Neural cell (in vitro differentiated cells): Measurements from ENCODE around the gene DEPDC1. TPM values are rescaled to one million over a fixed set of nuclear protein-coding genes. Genes with fewer than 3 reads are reported as not detected.

Source experiments
- H2AFZ ChIP-seq: fragments of 200-600, 300-800 bp; sonication (generic), shearing (Covaris generic); 2 replicates; pipeline ENCODE4 v1.6.0; 2014; ENCODE audit warnings: low read depth, mild to moderate bottlenecking, antibody characterized with exemption, low read length, moderate library complexity
- H3F3A ChIP-seq: fragments of 200-600 bp; shearing (Covaris generic); 2 replicates; pipeline ENCODE4 v1.6.1; 2016; ENCODE audit warnings: mild to moderate bottlenecking, moderate library complexity, mixed read lengths, antibody characterized with exemption, low read length; ENCODE audit not compliant: insufficient read depth, poor library complexity, severe bottlenecking
- H3K27ac ChIP-seq: fragments of 200-600, 300-800 bp; sonication (generic), shearing (Covaris generic); 2 replicates; pipeline ENCODE4 v1.5.1; 2014; ENCODE audit warnings: mild to moderate bottlenecking, low read length, moderate library complexity
- H3K27me3 ChIP-seq: fragments of 300-800, 200-600 bp; sonication (generic), shearing (Covaris generic); 2 replicates; pipeline ENCODE4 v1.6.0; 2014; ENCODE audit warnings: mild to moderate bottlenecking, low read depth, low read length, moderate library complexity; ENCODE audit not compliant: insufficient read depth
- H3K36me3 ChIP-seq: fragments of 300-800, 200-600 bp; sonication (generic), shearing (Covaris generic); 2 replicates; pipeline ENCODE4 v1.5.1; 2014; ENCODE audit warnings: mild to moderate bottlenecking, antibody characterized with exemption, low read length, moderate library complexity; ENCODE audit not compliant: insufficient read depth
- H3K4me2 ChIP-seq: fragments of 300-800, 200-600 bp; sonication (generic), shearing (Covaris generic); 2 replicates; pipeline ENCODE4 v1.6.0; 2014; ENCODE audit warnings: mild to moderate bottlenecking, low read length
- H3K4me3 ChIP-seq: fragments of 300-800, 200-600 bp; sonication (generic), shearing (Covaris generic); 2 replicates; pipeline ENCODE4 v1.5.1; 2014; ENCODE audit warnings: mild to moderate bottlenecking, low read length, moderate library complexity
- H3K79me2 ChIP-seq: fragments of 200-600 bp; shearing (Covaris generic); replicated peaks from 2 replicates; pipeline ENCODE4 v1.6.0; 2014; ENCODE audit warnings: mild to moderate bottlenecking, low read length, moderate library complexity; ENCODE audit not compliant: insufficient read depth
- H3K9ac ChIP-seq: fragments of 300-800, 200-600 bp; sonication (generic), shearing (Covaris generic); 2 replicates; pipeline ENCODE4 v1.6.1; 2016; ENCODE audit warnings: mild to moderate bottlenecking, low read length, mixed read lengths
- H3K9me2 ChIP-seq: fragments of 200-600 bp; shearing (Covaris generic); 2 replicates; pipeline ENCODE4 v1.6.1; 2016; ENCODE audit warnings: mild to moderate bottlenecking, low read length, mixed read lengths; ENCODE audit not compliant: insufficient read depth
- H3K9me3 ChIP-seq: fragments of 200-600, 300-800 bp; sonication (generic), shearing (Covaris generic); 2 replicates; pipeline ENCODE4 v1.6.1; 2016; ENCODE audit warnings: mild to moderate bottlenecking, mixed run types, low read length, moderate library complexity, mixed read lengths
- H4K20me1 ChIP-seq: fragments of 200-600 bp; shearing (Covaris generic); 2 replicates; pipeline ENCODE4 v1.6.1; 2016; ENCODE audit warnings: mild to moderate bottlenecking, mixed run types; ENCODE audit not compliant: insufficient read depth
- CTCF ChIP-seq: fragments of 450-650 bp; IDR thresholded peaks from 2 replicates; pipeline ENCODE4 v1.5.1; 2014; ENCODE audit warnings: antibody characterized with exemption, mild to moderate bottlenecking, moderate library complexity; ENCODE audit not compliant: poor library complexity, severe bottlenecking
- EP300 ChIP-seq: fragments of 450-650 bp; conservative IDR thresholded peaks from 2 replicates; pipeline ENCODE4 v1.6.1; 2014; ENCODE audit warnings: antibody characterized with exemption, mild to moderate bottlenecking, moderate library complexity; ENCODE audit not compliant: poor library complexity, severe bottlenecking
- EZH2 ChIP-seq: fragments of 200-600, 300-800 bp; shearing (Covaris generic), sonication (generic); IDR thresholded peaks from 2 replicates; pipeline ENCODE4 v1.6.1; 2014; ENCODE audit warnings: antibody characterized with exemption, low read length, borderline replicate concordance, mild to moderate bottlenecking; ENCODE audit not compliant: insufficient read depth, poor library complexity, severe bottlenecking
- MXI1 ChIP-seq: fragments of 450-650 bp; conservative IDR thresholded peaks from 2 replicates; pipeline ENCODE4 v1.6.1; 2014; ENCODE audit warnings: antibody characterized with exemption, mild to moderate bottlenecking; ENCODE audit not compliant: poor library complexity, severe bottlenecking
- POLR2AphosphoS5 ChIP-seq: IDR thresholded peaks from 2 replicates; pipeline ENCODE4 v1.6.1; 2012
- RAD21 ChIP-seq: fragments of 450-650 bp; conservative IDR thresholded peaks from 2 replicates; pipeline ENCODE4 v1.6.1; 2014; ENCODE audit warnings: antibody characterized with exemption, mild to moderate bottlenecking, moderate library complexity
- REST ChIP-seq: IDR thresholded peaks from 2 replicates; pipeline ENCODE4 v1.6.1; 2012; ENCODE audit warnings: borderline replicate concordance
- SMC3 ChIP-seq: fragments of 450-650 bp; conservative IDR thresholded peaks from 2 replicates; pipeline ENCODE4 v1.6.1; 2014; ENCODE audit warnings: antibody characterized with exemption, mild to moderate bottlenecking, moderate library complexity; ENCODE audit not compliant: poor library complexity
- TAF1 ChIP-seq: IDR thresholded peaks from 2 replicates; pipeline ENCODE4 v1.6.1; 2012; ENCODE audit warnings: low read depth
- polyA plus RNA-seq: library from polyadenylated mRNA; depleted of rRNA; stranded (reverse); fragments of >200 nt; gene quantifications from 2 replicates; pipeline ENCODE4 v1.2.3, GENCODE V29; 2014

The DEPDC1 gene
- polyA plus RNA-seq, 1 donor from 2014 or later, result 0.84 TPM

- H3K4me2 ChIP-seq, result no peak overlapping the region
- H3K27ac ChIP-seq, result no peak overlapping the region
- no peaks in the 10 kb centered on the region for H3K27me3 ChIP-seq
- H3K79me2 ChIP-seq, result no peaks in the 10 kb centered on the region
- H3K9me2 ChIP-seq, result no peaks in the 10 kb centered on the region
- no peak for TF ChIP-seq EP300
- no peaks in the 10 kb centered on the region for H4K20me1 ChIP-seq
- H3K9me3 ChIP-seq, result no peaks in the 10 kb centered on the region
- H3K36me3 ChIP-seq, result no peaks in the 10 kb centered on the region
- no peak overlapping the region for H2AFZ ChIP-seq
- H3K9ac ChIP-seq, result no peak overlapping the region
- H3F3A ChIP-seq, result no peaks in the 10 kb centered on the region
- no peak overlapping the region for H3K4me3 ChIP-seq
These were observed 24.4 kb upstream of the DEPDC1 start for GRCh38 chr1:68521286-68521685.

- Histone ChIP-seq H3K27ac (no peak overlapping the region), H3K27me3 (no peaks in the 10 kb centered on the region), H3K79me2 (no peaks in the 10 kb centered on the region), H4K20me1 (no peaks in the 10 kb centered on the region), H3F3A (no peaks in the 10 kb centered on the region), H3K9me3 (no peaks in the 10 kb centered on the region), H3K4me2 (no peak overlapping the region), H3K36me3 (no peaks in the 10 kb centered on the region), H3K4me3 (no peak overlapping the region), H3K9me2 (no peaks in the 10 kb centered on the region), H3K9ac (no peak overlapping the region), H2AFZ (no peak overlapping the region)
- no peak for TF ChIP-seq EZH2
These were observed 19.2 kb upstream of the DEPDC1 start for GRCh38 chr1:68516066-68516465.

- H3F3A ChIP-seq, result no peaks in the 10 kb centered on the region
- H3K9me2 ChIP-seq, result no peaks in the 10 kb centered on the region
- H2AFZ ChIP-seq, result no peak overlapping the region
- H3K4me2 ChIP-seq, result no peak overlapping the region
- no peaks in the 10 kb centered on the region for H3K27me3 ChIP-seq
- no peaks in the 10 kb centered on the region for H3K36me3 ChIP-seq
- no peaks in the 10 kb centered on the region for H3K9me3 ChIP-seq
- H4K20me1 ChIP-seq, result no peaks in the 10 kb centered on the region
- no peak for TF ChIP-seq EZH2
- no peak for TF ChIP-seq RAD21
- no peak for TF ChIP-seq CTCF
- TF ChIP-seq MXI1, result no peak
- TF ChIP-seq REST, result no peak
- no peak for TF ChIP-seq SMC3
- no peak for TF ChIP-seq EP300
- TF ChIP-seq POLR2AphosphoS5, result no peak
- TF ChIP-seq TAF1, result no peak
- no peak overlapping the region for H3K9ac ChIP-seq
- H3K4me3 ChIP-seq, result no peak overlapping the region
- no peak overlapping the region for H3K27ac ChIP-seq
- H3K79me2 ChIP-seq, result no peaks in the 10 kb centered on the region
These were observed 14.4 kb upstream of the DEPDC1 start for GRCh38 chr1:68511254-68511653.
